Fibroblast of the aortic adventitia (primary cell): ENCODE data around the gene MAP1A. TPM values are rescaled to one million over a fixed set of nuclear protein-coding genes. Genes with fewer than 3 reads are reported as not detected.

ENCODE experiments used
- DNase-seq: peaks from one replicate; pipeline ENCODE4 v3.0.0-alpha.2; 2010; ENCODE audit warnings: low read depth
- H3K4me3 ChIP-seq: 2 replicates; pipeline ENCODE4 v1.5.1; 2011; ENCODE audit warnings: low read depth, mild to moderate bottlenecking, control low read depth, low read length, moderate library complexity
- CTCF ChIP-seq: IDR thresholded peaks from 2 replicates; pipeline ENCODE4 v1.5.1; 2011; ENCODE audit warnings: mild to moderate bottlenecking, low read length, control low read depth, inconsistent platforms; ENCODE audit not compliant: insufficient read depth
- total RNA-seq: library from RNA; depleted of rRNA; stranded (reverse); fragments of >200 nt; gene quantifications from 2 replicates; pipeline ENCODE4 v1.2.3, GENCODE V29; 2012; ENCODE audit warnings: low replicate concordance

Gene MAP1A
- total RNA-seq, 1 donor: 108 TPM

- peak; percentile 32 for DNase-seq
- H3K4me3 ChIP-seq: no peak overlapping the region
- no peak for TF ChIP-seq CTCF
Observed at GRCh38 chr15:43487271-43487895, 30.0 kb upstream of the MAP1A start.

GRCh38 chr15:43488790-43489189 is 28.6 kb upstream of the MAP1A start:
- no peak overlapping the region for H3K4me3 ChIP-seq
- no peak for DNase-seq
- no peak for TF ChIP-seq CTCF

GRCh38 chr15:43489191-43489590 is 28.2 kb upstream of the MAP1A start:
- peak; percentile 52 for DNase-seq
- TF ChIP-seq CTCF: no peak
- H3K4me3 ChIP-seq: no peak overlapping the region

- peak overlapping the region; percentile 99 for H3K4me3 ChIP-seq
- DNase-seq: no peak
- TF ChIP-seq CTCF: no peak
Observed at GRCh38 chr15:43492266-43492665, 25.1 kb upstream of the MAP1A start.

GRCh38 chr15:43492673-43493601 is 24.5 kb upstream of the MAP1A start, which contains the start of gene TP53BP1:
Gene TP53BP1, minus strand, starts transcription at chr15:43493156. Its CDS starts 113 bp downstream, at chr15:43493043.
- no peak for TF ChIP-seq CTCF
- DNase-seq: peak; percentile 91
- peak within 1 kb of the TSS; percentile 99 for H3K4me3 ChIP-seq

- no peak overlapping the region for H3K4me3 ChIP-seq
- no peak for TF ChIP-seq CTCF
- DNase-seq: no peak
Observed at GRCh38 chr15:43493703-43494472, 23.5 kb upstream of the MAP1A start.
